ENCODE results near the gene DNM2. TPM values are rescaled to one million over a fixed set of nuclear protein-coding genes. Genes with fewer than 3 reads are reported as not detected.

The DNM2 gene
- total RNA-seq, 1 experiment from 2014 or later, result 188 TPM

DNA sequence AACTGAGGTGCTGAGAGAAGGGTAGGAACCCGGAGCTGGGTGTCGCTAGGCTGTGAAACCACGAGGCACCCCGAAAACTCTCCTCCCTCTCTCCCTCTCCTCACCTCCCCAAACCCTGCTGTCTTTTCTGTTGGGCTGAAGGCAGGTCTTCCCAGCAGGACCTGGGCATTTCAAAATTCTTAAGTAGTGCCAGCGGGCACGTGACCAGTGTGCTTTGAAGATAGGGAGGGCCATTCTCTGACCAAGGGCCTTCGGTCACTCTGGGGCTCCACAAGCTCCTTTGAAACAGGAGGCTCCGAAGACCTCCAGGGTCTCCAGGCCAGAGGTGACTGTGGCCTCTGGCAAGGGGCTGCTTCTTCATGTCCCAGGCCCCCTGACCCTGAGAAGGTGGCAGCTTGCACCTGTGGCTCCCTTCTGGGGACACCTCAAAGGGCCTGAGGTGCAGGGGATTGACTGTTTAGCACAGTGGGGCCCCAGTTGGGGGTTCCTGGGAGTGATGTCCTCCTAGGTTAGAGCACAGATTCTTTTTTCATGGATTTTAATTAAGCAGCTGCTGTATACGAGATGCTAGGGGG is 48.3 kb downstream of the DNM2 start:
- ChIA-PET CTCF (interaction anchor here (0.6 kb wide), 1 partner anchor 8 kb away, joined by 3 read pairs; no protein-coding TSS in a partner anchor), POLR2A (ENCODE audit: unreplicated experiment) (interaction anchor here (0.6 kb wide), 1 partner anchor 547 kb away, joined by 4 read pairs; no protein-coding TSS in a partner anchor)
- BruUV-seq (replicated peaks), result no TSS peak
- no peaks in the 10 kb centered on the region for H3K9me3 ChIP-seq (ENCODE audit: insufficient read depth, low read depth)
- H3K36me3 ChIP-seq (ENCODE audit: low read depth), result peaks cover 5% of the 10 kb centered on the region; the same call in 1 of the 2 replicates
- H3K27me3 ChIP-seq (ENCODE audit: insufficient read depth, low read depth), result no peaks in the 10 kb centered on the region
- no peak overlapping the region for H3K27ac ChIP-seq
- H4K20me1 ChIP-seq (ENCODE audit: insufficient read depth), result peaks cover 6% of the 10 kb centered on the region
- H3F3A ChIP-seq (ENCODE audit: insufficient read depth, low read depth), result peaks cover 25% of the 10 kb centered on the region; the same call in 1 of the 2 replicates
- no peaks in the 10 kb centered on the region for H3K9me2 ChIP-seq (ENCODE audit: insufficient read depth)
- peaks cover 43% of the 10 kb centered on the region for H3K4me1 ChIP-seq (replicated peaks; ENCODE audit: insufficient read depth)
- TF ChIP-seq, protein P1, sequence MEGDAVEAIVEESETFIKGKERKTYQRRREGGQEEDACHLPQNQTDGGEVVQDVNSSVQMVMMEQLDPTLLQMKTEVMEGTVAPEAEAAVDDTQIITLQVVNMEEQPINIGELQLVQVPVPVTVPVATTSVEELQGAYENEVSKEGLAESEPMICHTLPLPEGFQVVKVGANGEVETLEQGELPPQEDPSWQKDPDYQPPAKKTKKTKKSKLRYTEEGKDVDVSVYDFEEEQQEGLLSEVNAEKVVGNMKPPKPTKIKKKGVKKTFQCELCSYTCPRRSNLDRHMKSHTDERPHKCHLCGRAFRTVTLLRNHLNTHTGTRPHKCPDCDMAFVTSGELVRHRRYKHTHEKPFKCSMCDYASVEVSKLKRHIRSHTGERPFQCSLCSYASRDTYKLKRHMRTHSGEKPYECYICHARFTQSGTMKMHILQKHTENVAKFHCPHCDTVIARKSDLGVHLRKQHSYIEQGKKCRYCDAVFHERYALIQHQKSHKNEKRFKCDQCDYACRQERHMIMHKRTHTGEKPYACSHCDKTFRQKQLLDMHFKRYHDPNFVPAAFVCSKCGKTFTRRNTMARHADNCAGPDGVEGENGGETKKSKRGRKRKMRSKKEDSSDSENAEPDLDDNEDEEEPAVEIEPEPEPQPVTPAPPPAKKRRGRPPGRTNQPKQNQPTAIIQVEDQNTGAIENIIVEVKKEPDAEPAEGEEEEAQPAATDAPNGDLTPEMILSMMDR (conservative IDR thresholded peaks at IDR 0.05), result no peak
- no peak for TF ChIP-seq EZH2 (IDR thresholded peaks at IDR 0.05; ENCODE audit: low read depth)
- DNase-seq, result no peak
- peaks cover 44% of the 10 kb centered on the region for H3K79me2 ChIP-seq (ENCODE audit: low read depth)
- H3K4me3 ChIP-seq, result no peak overlapping the region
- intact Hi-C loops (cut with micrococcal nuclease; ENCODE audit: unreplicated experiment), result no loop called here
- no peak overlapping the region for H3K4me2 ChIP-seq
- H2AFZ ChIP-seq, result no peak overlapping the region

DNA sequence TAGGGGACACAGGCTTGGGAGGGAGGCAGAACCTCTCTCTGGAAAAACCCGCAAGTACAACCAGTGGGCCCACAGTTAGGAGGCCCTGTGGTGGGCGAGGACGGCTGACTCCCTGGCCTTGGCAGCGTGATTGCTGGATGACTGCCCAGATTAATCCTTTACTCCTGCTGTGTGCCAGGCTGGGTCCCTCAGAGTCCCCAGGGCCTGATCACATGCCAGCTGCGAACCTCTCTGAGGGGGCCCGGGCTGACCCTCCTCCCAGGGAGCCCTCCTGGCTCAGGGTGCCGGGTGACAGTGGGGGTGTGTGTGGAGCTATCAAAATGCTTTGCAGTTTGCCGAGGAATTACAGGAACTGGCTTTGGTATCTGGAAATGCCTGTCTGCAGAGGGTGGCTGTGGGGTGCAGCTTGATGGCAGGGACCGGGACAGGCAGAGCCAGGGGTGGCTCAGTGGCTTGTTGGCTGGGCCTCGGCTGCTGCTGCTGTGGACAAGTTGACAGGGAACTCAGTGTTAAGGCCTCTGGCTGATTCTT is 48.9 kb downstream of the DNM2 start:
- TF ChIP-seq, protein P1 (conservative IDR thresholded peaks at IDR 0.05), result no peak
- TF ChIP-seq EZH2 (IDR thresholded peaks at IDR 0.05; ENCODE audit: low read depth), result no peak
- Histone ChIP-seq H3K4me2 (no peak overlapping the region), H3F3A (ENCODE audit: insufficient read depth, low read depth) (peaks cover 19% of the 10 kb centered on the region; the same call in 1 of the 2 replicates), H4K20me1 (ENCODE audit: insufficient read depth) (peaks cover 6% of the 10 kb centered on the region), H3K4me3 (no peak overlapping the region), H3K79me2 (ENCODE audit: low read depth) (peaks cover 44% of the 10 kb centered on the region), H3K27ac (no peak overlapping the region), H3K9me2 (ENCODE audit: insufficient read depth) (no peaks in the 10 kb centered on the region), H2AFZ (no peak overlapping the region), H3K36me3 (ENCODE audit: low read depth) (no peaks in the 10 kb centered on the region; the same call in 1 of the 2 replicates), H3K27me3 (ENCODE audit: insufficient read depth, low read depth) (no peaks in the 10 kb centered on the region), H3K9me3 (ENCODE audit: insufficient read depth, low read depth) (no peaks in the 10 kb centered on the region), H3K4me1 (replicated peaks; ENCODE audit: insufficient read depth) (peaks cover 39% of the 10 kb centered on the region)
- ChIA-PET POLR2A (ENCODE audit: unreplicated experiment) (interaction anchor here (0.6 kb wide), 1 partner anchor 548 kb away, joined by 4 read pairs; no protein-coding TSS in a partner anchor), CTCF (interaction anchor here (0.6 to 1.4 kb wide), 2 partner anchors 9 to 67 kb away, joined by 3 to 4 read pairs; no protein-coding TSS in a partner anchor)
- intact Hi-C loops (cut with micrococcal nuclease; ENCODE audit: unreplicated experiment), result no loop called here
- BruUV-seq (replicated peaks), result no TSS peak
- DNase-seq, result no peak

DNA sequence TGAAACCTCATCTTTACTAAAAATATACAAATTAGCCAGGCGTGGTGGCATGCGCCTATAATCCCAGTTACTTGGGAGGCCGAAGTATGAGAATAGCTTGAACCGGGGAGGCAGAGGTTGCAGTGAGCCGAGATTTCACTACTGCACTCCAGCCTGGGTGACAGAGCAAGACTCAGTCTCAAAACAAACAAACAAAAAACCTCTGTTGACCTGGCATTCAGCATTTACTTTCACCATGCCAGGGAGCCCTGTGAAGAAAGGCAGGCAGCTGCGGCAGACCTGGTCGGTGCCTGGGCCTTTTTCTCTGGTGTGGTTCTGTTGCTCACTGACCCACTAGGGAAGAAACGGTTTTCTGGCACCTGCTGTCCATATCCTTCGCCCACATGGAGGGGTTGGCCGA is 49.8 kb downstream of the DNM2 start:
- 0 out of 2 replicates have a peak, but pooled peaks cover 5% of the 10 kb centered on the region for H3K36me3 ChIP-seq (ENCODE audit: low read depth)
- peaks cover 43% of the 10 kb centered on the region for H3K79me2 ChIP-seq (ENCODE audit: low read depth)
- no TSS peak for BruUV-seq (replicated peaks)
- H3K27ac ChIP-seq, result no peak overlapping the region
- peaks cover 6% of the 10 kb centered on the region for H4K20me1 ChIP-seq (ENCODE audit: insufficient read depth)
- H3F3A ChIP-seq (ENCODE audit: insufficient read depth, low read depth), result peaks cover 10% of the 10 kb centered on the region; the same call in 1 of the 2 replicates
- no peak overlapping the region for H3K4me2 ChIP-seq
- no peak for DNase-seq
- H3K27me3 ChIP-seq (ENCODE audit: insufficient read depth, low read depth), result no peaks in the 10 kb centered on the region
- no peaks in the 10 kb centered on the region for H3K9me2 ChIP-seq (ENCODE audit: insufficient read depth)
- H3K4me3 ChIP-seq, result no peak overlapping the region
- no peak overlapping the region for H2AFZ ChIP-seq
- ChIA-PET POLR2A (ENCODE audit: unreplicated experiment) (no interaction called here), CTCF (interaction anchor here (1.4 kb wide), 1 partner anchor 68 kb away, joined by 4 read pairs; no protein-coding TSS in a partner anchor)
- no peaks in the 10 kb centered on the region for H3K9me3 ChIP-seq (ENCODE audit: insufficient read depth, low read depth)
- peaks cover 30% of the 10 kb centered on the region for H3K4me1 ChIP-seq (replicated peaks; ENCODE audit: insufficient read depth)
- no peak for TF ChIP-seq EZH2 (IDR thresholded peaks at IDR 0.05; ENCODE audit: low read depth)
- intact Hi-C loops (cut with micrococcal nuclease; ENCODE audit: unreplicated experiment), result no loop called here

Data from PC-9 (cell line).